DND-41 (cell line): ENCODE results near the gene SLC38A10.

Experiments used
- ATAC-seq: fragments of 200-7000 bp; cut with Tn5 transposase; 3 replicates; pipeline ENCODE4 v1.9.1; 2021; ENCODE audit warnings: low read depth; ENCODE audit not compliant: insufficient read depth
- DNase-seq: peaks from one replicate; pipeline ENCODE4 v3.0.0-alpha.2; 2020
- H2AFZ ChIP-seq: 2 replicates; pipeline ENCODE4 v1.6.0; 2012; ENCODE audit warnings: low read depth, low read length
- H3K27ac ChIP-seq: 2 replicates; pipeline ENCODE4 v1.5.1; 2012; ENCODE audit warnings: low read length, inconsistent platforms
- H3K27me3 ChIP-seq: fragments of 200-600 bp; sonication (generic); 2 replicates; pipeline ENCODE4 v1.6.0; 2012; ENCODE audit warnings: low read length, mild to moderate bottlenecking, inconsistent platforms; ENCODE audit not compliant: insufficient read depth, poor library complexity
- H3K36me3 ChIP-seq: 2 replicates; pipeline ENCODE4 v1.5.1; 2012; ENCODE audit warnings: low read length, inconsistent platforms; ENCODE audit not compliant: insufficient read depth
- H3K4me1 ChIP-seq: 2 replicates; pipeline ENCODE4 v1.5.1; 2012; ENCODE audit warnings: mild to moderate bottlenecking, low read length; ENCODE audit not compliant: insufficient read depth
- H3K4me2 ChIP-seq: 2 replicates; pipeline ENCODE4 v1.6.0; 2012; ENCODE audit warnings: mild to moderate bottlenecking, moderate library complexity, low read length, inconsistent platforms; ENCODE audit not compliant: insufficient read depth
- H3K4me3 ChIP-seq, 2 experiments: fragments of 200-600 bp in 1 of 2; shearing (Covaris generic) in 1 of 2; 2 replicates each; pipeline ENCODE4 v1.5.1; 2012 to 2016; ENCODE audit warnings: inconsistent platforms in 2 of 2, low read length in 2 of 2, mild to moderate bottlenecking in 2 of 2, low read depth in 1 of 2, moderate library complexity in 1 of 2
- H3K79me2 ChIP-seq: 2 replicates; pipeline ENCODE4 v1.6.0; 2012; ENCODE audit warnings: low read length, inconsistent platforms; ENCODE audit not compliant: insufficient read depth
- H3K9ac ChIP-seq: 2 replicates; pipeline ENCODE4 v1.6.0; 2012; ENCODE audit warnings: low read depth, mild to moderate bottlenecking, inconsistent platforms, low read length, moderate library complexity
- H3K9me3 ChIP-seq: 2 replicates; pipeline ENCODE4 v1.5.1; 2012; ENCODE audit warnings: low read length, moderate library complexity, mild to moderate bottlenecking, inconsistent platforms; ENCODE audit not compliant: insufficient read depth, severe bottlenecking
- H4K20me1 ChIP-seq: 2 replicates; pipeline ENCODE4 v1.6.0; 2012; ENCODE audit warnings: low read length; ENCODE audit not compliant: insufficient read depth
- CTCF ChIP-seq: IDR thresholded peaks from 2 replicates; pipeline ENCODE4 v1.5.1; 2012; ENCODE audit warnings: borderline replicate concordance, low read length, moderate library complexity, mild to moderate bottlenecking; ENCODE audit not compliant: poor library complexity, severe bottlenecking; ENCODE audit errors: extremely low read depth
- EZH2 ChIP-seq: IDR thresholded peaks from 3 replicates; pipeline ENCODE4 v1.6.1; 2012; ENCODE audit warnings: borderline replicate concordance, low read depth, mild to moderate bottlenecking, moderate library complexity, low read length, inconsistent platforms; ENCODE audit not compliant: severe bottlenecking

Gene SLC38A10

GRCh38 chr17:81238815-81239713 is 56.0 kb downstream of the SLC38A10 start, which contains the start of the genes NDUFAF8 and TEPSIN:
Gene NDUFAF8 (plus strand): TSS chr17:81239318. CDS start chr17:81239364, 46 bp downstream.
Gene TEPSIN (minus strand): TSS chr17:81239055. CDS start chr17:81239033, 22 bp downstream.
- peak within 1 kb of the TSS; percentile 79 for H3K27ac ChIP-seq
- peaks cover 45% of the 10 kb centered on the region for H3K4me1 ChIP-seq
- peak within 1 kb of the TSS; percentile 93 for H3K4me2 ChIP-seq
- no peaks in the 10 kb centered on the region for H3K27me3 ChIP-seq
- peaks cover 65% of the 10 kb centered on the region for H3K79me2 ChIP-seq
- DNase-seq (peak; percentile 99), ATAC-seq (peak; percentile 96)
- H3K36me3 ChIP-seq, result peaks cover 37% of the 10 kb centered on the region
- peak within 1 kb of the TSS; percentile 85 for H3K9ac ChIP-seq
- peak within 1 kb of the TSS; percentile 85 for H2AFZ ChIP-seq
- peak within 1 kb of the TSS; percentile 82 to 89 for H3K4me3 ChIP-seq
- H4K20me1 ChIP-seq, result peaks cover 43% of the 10 kb centered on the region
- TF ChIP-seq EZH2, result no peak
- no peak for TF ChIP-seq CTCF
- H3K9me3 ChIP-seq, result no peaks in the 10 kb centered on the region

GRCh38 chr17:81238490-81238814 is 56.7 kb downstream of the SLC38A10 start:
- Histone ChIP-seq H3K27me3 (no peaks in the 10 kb centered on the region), H3K4me3 (peak overlapping the region; percentile 82 to 89), H3K27ac (peak overlapping the region; percentile 61), H3K4me1 (peaks cover 45% of the 10 kb centered on the region), H3K9ac (peak overlapping the region; percentile 85), H3K36me3 (peaks cover 43% of the 10 kb centered on the region), H3K9me3 (no peaks in the 10 kb centered on the region), H2AFZ (peak overlapping the region; percentile 82), H3K79me2 (peaks cover 65% of the 10 kb centered on the region), H3K4me2 (peak overlapping the region; percentile 93), H4K20me1 (peaks cover 43% of the 10 kb centered on the region)
- TF ChIP-seq CTCF (no peak), EZH2 (no peak)
- DNase-seq, result no peak
- ATAC-seq, result no peak

- ATAC-seq (no peak), DNase-seq (no peak)
- Histone ChIP-seq H3K27ac (peak overlapping the region; percentile 61; the same call in 1 of the 2 replicates), H3K79me2 (peaks cover 65% of the 10 kb centered on the region), H3K27me3 (no peaks in the 10 kb centered on the region), H3K36me3 (peaks cover 49% of the 10 kb centered on the region), H3K4me3 (peak overlapping the region; percentile 82 to 89), H3K4me2 (peak overlapping the region; percentile 93), H4K20me1 (peaks cover 37% of the 10 kb centered on the region), H3K4me1 (peaks cover 45% of the 10 kb centered on the region), H3K9me3 (no peaks in the 10 kb centered on the region), H2AFZ (peak overlapping the region; percentile 82; the same call in 1 of the 2 replicates), H3K9ac (peak overlapping the region; percentile 85)
- TF ChIP-seq EZH2 (no peak), CTCF (no peak)
Measured at GRCh38 chr17:81237591-81238489, 57.3 kb downstream of the SLC38A10 start.
